ENCODE data around the gene JAGN1. TPM values are rescaled to one million over a fixed set of nuclear protein-coding genes. Genes with fewer than 3 reads are reported as not detected.
"Not testable (repeated sequence)": the region's sequence is repeated elsewhere in the genome, so short reads cannot be mapped to it uniquely, and the experiment has no call there.

JAGN1 gene
- total and polyA plus RNA-seq, 4 experiments from 2014 or later: 26.5 to 48.3 (median 35.0) TPM

GRCh38 chr3:9888540-9888939, 1.9 kb upstream of the JAGN1 start:
- peaks cover 11 to 26% of the 10 kb centered on the region in 2 donors for H3K36me3 Mint-ChIP-seq
- ChIA-PET CTCF (ENCODE audit: partially characterized antibody) (interaction anchor here (3.8 kb wide), 1 partner anchor 25 kb away, joined by 16 read pairs; no protein-coding TSS in a partner anchor), POLR2A (ENCODE audit: partially characterized antibody) (interaction anchor here (0.8 to 6.4 kb wide), 3 partner anchors 44 to 79 kb away, joined by 3 to 75 read pairs (median 7); partner anchors contain the start of gene CRELD1)
- intact Hi-C loops (cut with micrococcal nuclease): no loop called here
- Histone ChIP-seq H3K27me3 (ENCODE audit: insufficient read depth, low read length) (no peaks in the 10 kb centered on the region), H3K4me1 (ENCODE audit: insufficient read depth, low read length) (peaks cover 24% of the 10 kb centered on the region), H3K36me3 (ENCODE audit: insufficient read depth, low read length) (peaks cover 8% of the 10 kb centered on the region), H3K27ac (ENCODE audit: low read depth, low read length) (no peak overlapping the region), H3K4me3 (ENCODE audit: low read length in 2 of 2) (no peak overlapping the region), H3K9me3 (ENCODE audit: control insufficient read depth in 1 of 2, low read length in 2 of 2) (no peaks in the 10 kb centered on the region)
- H3K9me3 Mint-ChIP-seq: no peaks in the 10 kb centered on the region
- peak overlapping the region in 2 of 8 donors; percentile 6 to 15 for H3K4me3 Mint-ChIP-seq
- H3K27ac Mint-ChIP-seq: peak overlapping the region in 4 of 7 donors; percentile 42 to 99 (median 47)
- peaks cover 14 to 37% (median 20%) of the 10 kb centered on the region in 4 donors for H3K4me1 Mint-ChIP-seq
- peaks cover 0 to 2% of the 10 kb centered on the region in 2 donors for H3K27me3 Mint-ChIP-seq
- no peak for DNase-seq

- intact Hi-C loops (cut with micrococcal nuclease): no loop called here
- Mint-ChIP-seq H3K27me3 (no peaks in the 10 kb centered on the region), H3K36me3 (peaks cover 18 to 33% of the 10 kb centered on the region in 2 donors), H3K27ac (peak overlapping the region; percentile 30 to 100 (median 99)), H3K4me1 (peaks cover 17 to 45% (median 27%) of the 10 kb centered on the region in 4 donors), H3K4me3 (peak overlapping the region in 5 of 8 donors; percentile 27 to 98 (median 96)), H3K9me3 (no peaks in the 10 kb centered on the region)
- Histone ChIP-seq H3K4me1 (ENCODE audit: insufficient read depth, low read length) (peaks cover 32% of the 10 kb centered on the region), H3K4me3 (ENCODE audit: low read length in 2 of 2) (no peak overlapping the region), H3K9me3 (ENCODE audit: control insufficient read depth in 1 of 2, low read length in 2 of 2) (no peaks in the 10 kb centered on the region), H3K27ac (ENCODE audit: low read depth, low read length) (peak overlapping the region; percentile 100), H3K36me3 (ENCODE audit: insufficient read depth, low read length) (peaks cover 10% of the 10 kb centered on the region), H3K27me3 (ENCODE audit: insufficient read depth, low read length) (no peaks in the 10 kb centered on the region)
- ChIA-PET CTCF (ENCODE audit: partially characterized antibody) (interaction anchor here (3.1 to 3.8 kb wide), 3 partner anchors 25 to 57 kb away, joined by 16 to 23 read pairs (median 16); partner anchors contain the start of gene CRELD1), POLR2A (ENCODE audit: partially characterized antibody) (interaction anchor here (0.8 to 6.4 kb wide), 13 partner anchors 12 to 359 kb away, joined by 3 to 75 read pairs (median 12); partner anchors contain the start of genes ARPC4, CRELD1, EMC3 and IL17RE)
- no peak for DNase-seq
Observed at GRCh38 chr3:9889405-9889804, 1.0 kb upstream of the JAGN1 start.

- CTCF ChIA-PET (ENCODE audit: partially characterized antibody): interaction anchor here (1.3 to 3.8 kb wide), 7 partner anchors 9 to 431 kb away, joined by 4 to 23 read pairs (median 5); partner anchors contain the start of genes CRELD1 and SEC13
- intact Hi-C loops (cut with micrococcal nuclease): loop anchor here (2.0 kb wide), 1 partner anchor 22 kb away; no protein-coding TSS in a partner anchor
- no peaks in the 10 kb centered on the region for H3K27me3 ChIP-seq (ENCODE audit: insufficient read depth, low read length)
Observed at GRCh38 chr3:9891072-9891622, 737 bp downstream of the JAGN1 start.

GRCh38 chr3:9893739-9894138, 3.3 kb downstream of the JAGN1 start:
- H3K4me3 ChIP-seq (ENCODE audit: low read length in 2 of 2): no peak overlapping the region
- intact Hi-C loops (cut with micrococcal nuclease): no loop called here
- no peaks in the 10 kb centered on the region for H3K9me3 ChIP-seq (ENCODE audit: control insufficient read depth in 1 of 2, low read length in 2 of 2)
- peaks cover 39% of the 10 kb centered on the region for H3K4me1 ChIP-seq (ENCODE audit: insufficient read depth, low read length)
- Mint-ChIP-seq H3K27ac (peak overlapping the region; percentile 23 to 85 (median 51)), H3K27me3 (no peaks in the 10 kb centered on the region), H3K9me3 (no peaks in the 10 kb centered on the region), H3K4me3 (peak overlapping the region in 3 of 8 donors; percentile 4 to 33 (median 18)), H3K4me1 (peaks cover 31 to 59% (median 47%) of the 10 kb centered on the region in 4 donors), H3K36me3 (peaks cover 24 to 38% of the 10 kb centered on the region in 2 donors)
- H3K27me3 ChIP-seq (ENCODE audit: insufficient read depth, low read length): no peaks in the 10 kb centered on the region
- H3K36me3 ChIP-seq (ENCODE audit: insufficient read depth, low read length): peaks cover 10% of the 10 kb centered on the region
- no peak for DNase-seq
- POLR2A ChIA-PET (ENCODE audit: partially characterized antibody): interaction anchor here (5.3 to 6.4 kb wide), 2 partner anchors 8 to 39 kb away, joined by 40 to 75 read pairs; partner anchors contain the start of genes CRELD1 and IL17RE
- H3K27ac ChIP-seq (ENCODE audit: low read depth, low read length): no peak overlapping the region
- CTCF ChIA-PET (ENCODE audit: partially characterized antibody): interaction anchor here (1.3 to 1.7 kb wide), 2 partner anchors 27 to 39 kb away, joined by 3 to 7 read pairs; partner anchors contain the start of gene CRELD1

More at GRCh38 chr3:9891072-9891622, 737 bp downstream of the JAGN1 start:
- Histone ChIP-seq H3K36me3 (ENCODE audit: insufficient read depth, low read length) (peaks cover 10% of the 10 kb centered on the region), H3K27ac (ENCODE audit: low read depth, low read length) (peak overlapping the region; percentile 100), H3K4me1 (ENCODE audit: insufficient read depth, low read length) (peaks cover 39% of the 10 kb centered on the region), H3K4me3 (ENCODE audit: low read length in 2 of 2) (peak overlapping the region; percentile 56 to 93), H3K9me3 (ENCODE audit: control insufficient read depth in 1 of 2, low read length in 2 of 2) (no peaks in the 10 kb centered on the region)
- H3K4me3 Mint-ChIP-seq: peak overlapping the region; percentile 94 to 100 (median 98)
- peak overlapping the region; percentile 99 to 100 (median 99) for H3K27ac Mint-ChIP-seq
- DNase-seq: no peak
- H3K9me3 Mint-ChIP-seq: no peaks in the 10 kb centered on the region
- no peaks in the 10 kb centered on the region for H3K27me3 Mint-ChIP-seq
- H3K36me3 Mint-ChIP-seq: peaks cover 24 to 38% of the 10 kb centered on the region in 2 donors
- POLR2A ChIA-PET (ENCODE audit: partially characterized antibody): interaction anchor here (0.6 to 6.4 kb wide), 22 partner anchors 11 to 848 kb away, joined by 3 to 75 read pairs (median 6); partner anchors contain the start of genes ARPC4, BRPF1, CIDEC and CRELD1
- peaks cover 24 to 51% (median 38%) of the 10 kb centered on the region in 4 donors for H3K4me1 Mint-ChIP-seq

GRCh38 chr3:9895715-9896114, 5.3 kb downstream of the JAGN1 start:
- DNase-seq; H3K4me3 ChIP-seq (ENCODE audit: low read length in 2 of 2); H3K27me3 Mint-ChIP-seq; H3K9me3 Mint-ChIP-seq; H3K4me3 Mint-ChIP-seq; H3K27ac ChIP-seq (ENCODE audit: low read depth, low read length); intact Hi-C loops (cut with micrococcal nuclease); H3K9me3 ChIP-seq (ENCODE audit: control insufficient read depth in 1 of 2, low read length in 2 of 2); H3K27me3 ChIP-seq (ENCODE audit: insufficient read depth, low read length); POLR2A ChIA-PET (ENCODE audit: partially characterized antibody): not testable (repeated sequence)
- Mint-ChIP-seq H3K36me3 (peaks cover 24 to 31% of the 10 kb centered on the region in 2 donors), H3K27ac (peak overlapping the region in 6 of 7 donors; percentile 0 to 89 (median 38)), H3K4me1 (peaks cover 34 to 59% (median 42%) of the 10 kb centered on the region in 4 donors)
- Histone ChIP-seq H3K4me1 (ENCODE audit: insufficient read depth, low read length) (peaks cover 33% of the 10 kb centered on the region), H3K36me3 (ENCODE audit: insufficient read depth, low read length) (peaks cover 10% of the 10 kb centered on the region)
- CTCF ChIA-PET (ENCODE audit: partially characterized antibody): interaction anchor here (1.3 kb wide), 1 partner anchor 50 kb away, joined by 3 read pairs; no protein-coding TSS in a partner anchor

GRCh38 chr3:9896755-9897407, 6.5 kb downstream of the JAGN1 start:
- intact Hi-C loops (cut with micrococcal nuclease); CTCF ChIA-PET (ENCODE audit: partially characterized antibody); H3K27me3 Mint-ChIP-seq; H3K4me3 Mint-ChIP-seq; H3K4me3 ChIP-seq (ENCODE audit: low read length in 2 of 2); H3K9me3 Mint-ChIP-seq; H3K27me3 ChIP-seq (ENCODE audit: insufficient read depth, low read length); H3K9me3 ChIP-seq (ENCODE audit: control insufficient read depth in 1 of 2, low read length in 2 of 2); DNase-seq; H3K27ac ChIP-seq (ENCODE audit: low read depth, low read length): not testable (repeated sequence)
- POLR2A ChIA-PET (ENCODE audit: partially characterized antibody): interaction anchor here (1.4 kb wide), 1 partner anchor 35 kb away, joined by 3 read pairs; no protein-coding TSS in a partner anchor
- Mint-ChIP-seq H3K36me3 (peaks cover 24 to 25% of the 10 kb centered on the region in 2 donors), H3K27ac (peak overlapping the region in 4 of 7 donors; percentile 13 to 68 (median 51)), H3K4me1 (peaks cover 31 to 57% (median 41%) of the 10 kb centered on the region in 4 donors)
- Histone ChIP-seq H3K4me1 (ENCODE audit: insufficient read depth, low read length) (peaks cover 34% of the 10 kb centered on the region), H3K36me3 (ENCODE audit: insufficient read depth, low read length) (peaks cover 10% of the 10 kb centered on the region)

Data from CD4-positive, alpha-beta memory T cell (primary cell).